Renal cortical epithelial cell (primary cell): ENCODE data around the gene PPP4R3A. TPM values are rescaled to one million over a fixed set of nuclear protein-coding genes. Genes with fewer than 3 reads are reported as not detected.
"Not testable (repeated sequence)": the region's sequence is repeated elsewhere in the genome, so short reads cannot be mapped to it uniquely, and the experiment has no call there.

Experiments used
- DNase-seq: peaks from one replicate; pipeline ENCODE4 v3.0.0-alpha.2; 2011; ENCODE audit warnings: low read depth
- total RNA-seq: library from RNA; depleted of rRNA; stranded (reverse); fragments of >200 nt; gene quantifications from 2 replicates; pipeline ENCODE4 v1.2.3, GENCODE V29; 2014

Gene PPP4R3A
- total RNA-seq, 1 donor from 2014 or later: 127 TPM

DNA sequence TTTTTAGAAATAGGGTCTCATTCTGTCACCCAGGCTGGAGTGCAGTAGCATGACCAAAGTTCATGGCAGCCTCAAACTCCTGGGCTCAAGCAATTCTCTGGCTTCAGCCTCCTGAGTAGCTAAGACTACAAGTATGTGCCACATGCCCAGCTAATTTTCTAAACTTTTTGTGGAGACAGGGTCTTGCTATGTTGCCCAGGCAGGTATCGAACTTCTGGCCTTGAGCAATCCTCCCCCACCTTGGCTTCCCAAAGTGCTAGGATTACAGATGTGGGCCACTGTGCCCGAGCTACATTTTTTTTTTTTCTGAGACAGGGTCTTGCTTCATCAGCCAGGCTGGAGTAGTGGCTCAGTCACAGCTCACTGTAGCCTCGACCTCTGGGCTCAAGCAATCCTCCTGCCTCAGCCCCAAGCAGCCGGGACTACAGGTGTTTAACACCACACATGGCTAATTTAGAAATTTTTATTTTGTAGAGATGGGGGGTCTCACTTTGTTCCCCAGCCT, 7.1 kb downstream of the PPP4R3A start:
- peak; percentile 19 for DNase-seq

DNA sequence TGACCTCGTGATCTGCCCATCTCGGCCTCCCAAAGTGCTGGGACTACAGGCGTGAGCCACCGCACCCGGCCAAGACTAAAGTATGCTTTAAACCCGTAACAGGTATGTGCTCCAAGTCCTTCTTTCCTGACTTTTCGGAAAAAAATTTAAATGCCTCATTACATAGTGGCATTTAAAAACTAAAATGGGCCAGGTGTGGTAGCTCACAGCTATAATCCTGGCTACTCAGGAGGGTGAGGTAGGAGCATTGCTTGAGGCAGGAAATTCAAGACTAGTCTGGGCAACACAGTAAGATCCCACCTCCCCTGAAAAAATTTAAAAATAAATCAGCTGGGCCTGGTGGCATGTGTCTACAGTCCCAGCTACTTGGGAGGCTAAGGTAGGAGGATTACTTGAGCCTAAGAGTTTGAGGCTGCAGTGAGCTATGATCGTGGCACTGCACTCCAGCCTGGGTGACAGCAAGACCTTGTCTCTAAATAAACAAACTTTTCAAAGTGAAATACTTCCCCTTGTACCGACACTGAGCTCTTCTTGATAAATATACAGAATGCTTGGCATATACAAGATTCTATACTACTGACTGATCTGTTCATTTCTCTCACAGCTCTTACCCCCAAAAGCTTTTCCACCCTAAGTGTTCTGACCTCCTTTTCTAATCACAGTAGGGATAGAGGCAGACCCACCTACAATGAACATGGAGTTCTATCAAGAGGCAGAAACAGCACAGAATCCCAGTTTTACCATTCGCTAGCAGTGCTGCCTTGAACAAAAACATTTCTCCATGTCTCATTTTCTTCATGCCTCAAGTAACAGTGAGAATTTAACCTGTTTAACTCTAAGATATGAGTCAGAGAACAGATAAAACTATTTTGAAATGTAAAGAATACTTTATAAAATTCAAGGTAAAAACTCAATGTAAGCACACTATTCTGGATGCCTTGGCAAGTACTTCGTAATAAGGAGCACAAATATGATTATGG, 7.9 kb downstream of the PPP4R3A start:
- DNase-seq: peak; percentile 74

DNA sequence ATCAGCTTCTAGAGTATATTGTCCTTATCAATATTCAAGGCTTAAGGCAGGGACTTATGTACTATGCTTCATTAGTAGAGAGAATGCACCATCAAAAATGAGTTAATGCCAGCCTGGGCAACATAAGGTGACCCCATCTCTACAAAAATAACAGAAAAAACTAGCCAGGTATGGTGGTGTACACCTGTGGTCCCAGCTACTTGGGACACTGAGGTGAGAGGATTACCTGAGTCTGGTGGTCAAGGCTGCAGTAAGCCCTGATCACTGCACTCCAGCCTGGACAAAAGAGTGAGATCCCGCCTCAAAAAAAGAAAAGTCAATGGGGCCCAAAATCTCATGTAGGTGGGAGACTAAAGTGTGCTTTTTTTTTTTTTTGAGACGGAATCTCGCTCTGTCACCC, 8.8 kb downstream of the PPP4R3A start:
- no peak for DNase-seq

DNA sequence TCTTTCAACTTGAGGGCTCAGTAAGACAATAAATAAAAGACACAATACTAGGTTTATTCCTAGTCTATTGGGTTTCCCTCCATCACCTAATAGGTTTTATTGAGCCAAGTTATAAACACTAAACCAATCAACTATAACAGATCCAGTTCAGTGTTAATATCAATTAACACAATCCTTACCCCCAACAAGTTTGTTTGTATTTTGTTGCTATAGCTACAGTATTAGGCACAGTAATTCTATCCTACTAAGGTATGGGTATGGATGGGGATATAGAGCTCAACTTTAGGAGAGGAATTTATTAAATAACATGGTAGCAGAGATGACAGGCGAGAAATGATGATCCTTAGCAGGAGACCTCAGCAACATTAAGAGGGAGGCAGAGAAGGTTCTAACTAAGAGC, 13.3 kb downstream of the PPP4R3A start:
- DNase-seq: peak; percentile 25

DNA sequence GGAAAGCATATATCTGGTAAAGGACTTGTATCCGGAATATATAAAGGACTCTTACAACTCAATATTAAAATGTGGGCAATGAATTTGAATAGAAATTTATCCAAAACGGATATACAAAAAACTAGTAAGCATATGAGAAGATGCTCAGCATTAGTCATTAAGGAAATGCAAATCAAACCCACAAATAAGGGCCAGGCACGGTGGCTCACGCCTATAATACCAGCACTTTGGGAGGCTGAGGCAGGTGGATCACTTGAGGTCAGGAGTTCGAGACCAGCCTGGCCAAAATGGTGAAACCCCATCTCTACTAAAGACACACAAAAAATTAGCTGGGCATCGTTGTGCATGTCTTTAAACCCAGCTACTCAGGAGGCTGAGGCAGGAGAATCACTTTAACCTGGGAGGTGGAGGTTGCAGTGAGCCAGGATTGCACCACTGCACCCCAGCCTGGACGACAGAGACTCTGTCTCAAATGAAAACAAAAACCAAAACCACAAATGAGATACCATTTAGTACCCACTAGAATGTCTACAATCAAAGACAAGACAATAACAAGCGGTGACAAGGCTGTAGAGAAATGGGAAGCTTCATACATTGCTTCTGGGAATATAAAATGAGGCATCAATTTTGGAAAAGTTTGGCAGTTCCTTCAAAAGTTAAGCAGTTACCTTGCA, 15.6 kb downstream of the PPP4R3A start:
- not testable (repeated sequence) for DNase-seq

DNA sequence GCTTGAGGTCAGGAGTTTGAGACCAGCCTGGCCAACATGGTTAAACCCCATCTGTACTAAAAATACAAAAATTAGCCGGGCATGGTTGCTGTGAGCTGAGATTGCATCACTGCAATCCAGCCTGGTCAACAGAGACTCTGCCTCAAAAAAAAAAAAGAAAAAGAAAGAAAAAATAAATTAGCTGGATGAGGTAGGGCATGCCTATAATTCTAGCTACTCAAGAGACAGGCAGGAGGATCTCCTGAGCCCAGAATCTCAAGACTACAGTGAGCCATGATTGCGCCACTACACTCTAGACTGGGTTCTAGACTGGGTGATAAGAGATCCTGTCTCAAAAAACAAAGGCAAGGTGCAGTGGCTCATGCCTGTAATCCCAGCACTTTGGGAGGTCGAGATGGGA, 16.9 kb downstream of the PPP4R3A start:
- peak; percentile 71 for DNase-seq

DNA sequence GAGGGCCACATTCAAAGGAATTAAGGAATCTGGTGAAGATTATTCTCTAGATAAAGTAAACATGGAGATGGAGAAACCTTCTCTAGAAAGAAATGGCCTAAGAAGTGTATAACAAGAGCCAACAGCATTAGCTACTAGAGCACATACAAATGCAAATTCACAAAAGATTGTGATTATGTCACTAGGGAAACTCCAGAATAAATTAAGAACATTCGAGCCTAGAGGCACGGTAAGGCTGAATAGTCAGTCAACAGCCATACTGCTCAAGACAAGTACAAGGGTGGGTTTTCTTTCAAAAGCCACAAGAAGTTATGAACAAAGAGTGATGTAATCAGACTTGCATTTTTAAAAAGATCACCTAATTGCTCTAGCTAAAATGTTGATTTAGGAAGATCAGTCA, 25.4 kb downstream of the PPP4R3A start:
- peak; percentile 50 for DNase-seq

DNA sequence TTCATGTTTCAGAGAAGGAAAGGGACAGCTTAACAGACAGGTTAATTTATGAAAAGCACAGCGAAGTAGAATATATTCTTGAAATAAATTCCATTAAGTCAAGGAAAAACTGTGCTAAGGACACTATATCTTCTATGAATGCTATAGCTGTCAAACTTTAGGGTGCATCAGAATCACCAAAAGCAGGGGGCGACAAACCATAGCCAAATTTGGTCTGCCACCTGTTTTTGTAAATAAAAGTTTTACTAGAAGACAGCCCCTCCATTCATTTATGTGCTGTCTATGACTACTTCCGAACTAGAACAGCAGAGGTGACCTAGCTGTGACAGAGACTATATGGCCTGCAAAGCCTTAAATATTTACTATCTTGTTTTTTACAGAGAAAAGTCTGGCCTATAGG, 25.9 kb downstream of the PPP4R3A start:
- DNase-seq: no peak

DNA sequence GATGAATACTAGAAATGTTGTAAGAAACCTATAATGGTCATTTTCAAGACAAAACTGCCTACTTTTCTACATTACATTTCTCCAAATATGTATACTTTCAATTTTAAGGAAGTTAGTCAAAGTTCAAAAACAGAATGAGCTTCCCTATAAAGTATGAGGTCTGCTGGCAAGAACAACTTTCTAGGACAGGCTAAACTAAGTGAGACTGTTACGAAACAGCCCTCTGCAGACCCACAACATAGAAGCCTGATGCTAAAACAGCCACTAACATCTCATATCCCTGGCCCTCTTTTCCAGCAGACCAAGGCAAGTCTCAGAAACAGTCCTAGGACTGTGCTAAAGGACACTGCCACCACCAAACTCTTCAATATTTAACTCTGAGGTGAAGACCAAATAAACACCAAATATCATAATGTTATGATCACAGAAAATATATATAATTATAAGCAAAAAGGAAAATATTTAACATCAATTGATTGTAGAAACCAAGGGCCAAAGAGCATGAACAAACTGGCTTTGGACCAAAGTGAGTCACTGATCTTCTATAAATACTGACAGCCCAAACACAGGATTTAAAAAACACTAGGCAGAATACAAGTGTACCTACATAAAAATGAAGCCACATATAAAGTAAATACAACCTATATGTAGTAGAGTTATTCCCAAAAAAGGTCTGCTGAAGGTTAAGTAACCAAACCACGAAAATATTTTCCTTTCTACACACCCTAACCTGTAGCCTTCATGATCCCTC, 27.7 kb downstream of the PPP4R3A start:
- DNase-seq: no peak

DNA sequence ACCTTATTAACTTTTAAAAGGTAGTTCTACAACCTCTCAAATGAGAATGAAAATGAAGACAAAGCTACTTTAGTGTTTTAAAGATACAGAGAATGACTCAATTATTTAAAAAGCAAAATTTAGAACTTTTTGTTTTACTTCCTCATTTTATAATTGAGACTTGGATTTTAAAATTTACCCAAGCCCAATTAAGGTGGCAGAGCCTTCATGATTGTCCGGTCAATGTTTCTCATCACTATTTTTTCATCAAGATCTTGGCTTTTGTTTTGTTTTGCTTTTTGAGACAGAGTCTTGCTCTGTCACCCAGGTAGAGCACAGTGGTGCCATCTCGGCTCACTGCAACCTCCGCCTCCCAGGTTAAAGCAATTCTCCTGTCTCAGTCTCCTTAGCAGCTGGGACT, 32.7 kb downstream of the PPP4R3A start:
- DNase-seq: no peak

DNA sequence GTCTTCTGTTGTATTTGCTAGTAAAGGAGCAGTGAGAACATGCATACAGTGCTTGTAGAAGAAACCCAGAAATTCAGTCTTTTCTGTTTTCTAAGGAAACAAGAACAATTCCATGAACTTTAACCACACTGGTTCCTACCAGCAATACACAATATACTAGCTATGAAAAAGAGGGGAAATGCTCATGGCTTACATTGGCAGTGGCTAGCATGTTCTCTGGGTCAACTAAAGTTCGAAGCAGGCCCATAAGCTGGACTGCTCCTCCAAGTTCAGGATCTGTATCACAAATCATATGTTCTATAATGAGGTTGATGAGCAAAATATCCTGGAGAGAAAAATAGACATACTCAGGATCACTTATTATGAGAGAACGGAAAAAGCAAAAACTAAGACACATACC, 37.1 kb downstream of the PPP4R3A start:
- no peak for DNase-seq

DNA sequence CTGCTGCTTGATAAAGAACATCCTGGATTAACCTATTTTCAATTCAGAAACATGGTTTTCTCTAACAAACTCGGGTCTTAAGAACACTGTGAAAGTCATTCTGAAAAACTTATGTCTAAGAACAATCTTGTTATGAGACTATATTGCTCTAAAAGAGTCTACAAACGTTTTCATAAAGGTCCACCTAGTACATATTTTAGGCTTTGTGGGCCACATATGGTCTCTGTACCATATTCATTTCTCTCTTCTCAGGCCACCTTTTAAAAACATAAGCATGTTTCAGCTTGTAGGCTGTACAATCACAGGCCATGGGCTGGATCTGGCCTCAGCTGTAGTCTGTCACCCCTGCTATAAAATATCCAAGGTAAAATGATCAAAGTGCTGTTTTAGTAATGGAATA, 39.9 kb downstream of the PPP4R3A start:
- DNase-seq: no peak

DNA sequence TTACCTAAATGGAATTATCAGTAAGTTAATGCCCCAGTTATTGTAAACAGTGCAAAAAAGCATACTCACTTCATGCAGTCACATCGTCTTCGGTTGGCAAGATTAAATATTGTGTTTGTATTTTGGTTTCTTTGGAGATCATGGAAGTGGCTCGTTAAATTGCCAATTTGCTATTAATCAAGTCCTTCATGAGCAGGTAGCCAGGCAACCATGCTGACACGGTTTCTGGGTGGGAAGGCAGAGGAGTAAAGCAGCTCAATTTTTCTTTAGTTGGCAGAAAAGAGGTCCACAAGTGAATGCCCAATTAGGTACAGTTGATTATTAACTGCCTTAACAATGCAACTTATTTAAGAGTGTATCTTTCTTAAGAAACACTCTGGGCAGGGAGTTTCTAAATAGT, 43.9 kb downstream of the PPP4R3A start:
- peak; percentile 93 for DNase-seq

DNA sequence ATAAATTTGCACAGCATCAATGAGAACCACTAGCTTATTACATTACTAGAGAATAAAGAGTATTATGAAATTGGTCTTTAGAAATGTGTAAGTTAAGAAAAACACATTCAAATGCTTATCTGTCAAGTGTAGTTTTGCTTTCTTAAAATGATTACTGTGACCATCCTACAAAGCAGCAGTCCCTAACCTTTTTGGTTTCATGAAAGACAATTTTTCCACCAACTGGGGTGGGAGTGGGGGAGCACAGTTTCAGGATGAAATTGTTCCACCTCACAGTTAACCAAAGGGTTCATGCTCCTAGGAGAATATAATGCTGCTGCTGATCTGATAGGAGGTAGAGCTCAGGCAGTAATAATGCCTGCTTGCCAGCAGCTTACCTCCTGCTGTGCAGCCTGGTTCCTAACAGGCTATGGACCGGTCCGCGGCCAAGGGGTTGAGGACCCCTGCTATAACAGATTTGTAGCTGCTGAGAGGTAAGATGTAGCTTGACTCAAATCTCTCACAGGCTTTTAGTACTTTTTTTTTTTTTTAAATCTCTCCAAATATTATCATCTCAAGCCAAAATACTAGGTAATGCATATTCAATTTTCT, 45.4 kb downstream of the PPP4R3A start:
- no peak for DNase-seq

DNA sequence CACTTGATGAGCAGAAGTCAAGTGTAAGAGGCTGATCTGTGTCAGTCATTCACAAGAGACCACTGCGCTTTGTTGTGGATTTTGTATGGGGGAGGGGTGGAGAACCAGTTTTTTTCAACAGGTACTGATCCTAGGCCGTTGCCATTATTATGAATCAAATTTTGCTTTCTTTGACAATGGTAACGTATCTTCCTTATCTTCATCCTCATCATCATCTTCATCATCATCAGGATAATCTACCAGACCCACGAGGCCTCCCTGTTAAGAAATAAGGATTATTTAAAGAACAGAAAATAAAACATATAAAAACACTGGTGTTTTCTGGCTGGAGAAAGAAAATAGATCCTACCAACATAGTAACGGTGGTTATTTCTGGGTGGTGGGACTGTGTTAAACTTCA, 51.5 kb downstream of the PPP4R3A start:
- DNase-seq: no peak

DNA sequence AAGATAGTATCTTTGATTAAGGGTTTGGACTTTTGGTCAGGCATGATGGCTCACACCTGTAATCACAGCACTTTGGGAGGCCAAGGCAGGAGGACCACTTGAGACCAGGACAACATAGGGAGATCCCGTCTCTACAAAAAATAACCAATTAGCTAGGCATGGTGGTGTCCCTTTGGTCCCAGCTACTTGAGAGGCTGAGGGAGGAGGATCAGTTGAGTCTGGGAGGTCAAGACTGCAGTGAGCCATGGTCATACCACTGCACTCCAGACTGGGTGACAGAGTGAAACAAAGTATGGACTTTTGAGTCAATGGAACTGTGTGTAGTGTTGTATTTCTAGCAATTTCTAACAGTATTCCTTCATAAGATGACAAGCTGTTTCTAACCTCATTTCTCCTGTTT, 53.8 kb downstream of the PPP4R3A start:
- no peak for DNase-seq

DNA sequence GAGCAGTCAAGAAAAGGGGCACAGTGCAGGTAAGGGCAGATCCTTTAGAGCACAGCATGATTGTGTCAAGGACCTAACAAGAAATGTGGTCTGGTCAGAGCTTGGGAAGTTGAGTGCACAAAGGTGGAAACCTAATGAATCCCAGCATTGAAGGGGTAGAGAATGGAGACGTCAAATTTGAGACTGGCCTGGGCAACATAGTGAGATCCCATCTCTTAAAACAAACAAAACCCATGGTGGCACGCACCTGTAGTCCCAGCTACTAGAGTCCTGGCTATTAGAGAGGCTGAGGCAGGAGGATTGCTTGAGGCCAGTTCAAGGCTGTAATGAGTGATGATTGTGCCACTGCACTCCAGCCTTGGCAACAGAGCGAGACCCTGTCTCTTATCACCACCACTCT, 55.5 kb downstream of the PPP4R3A start:
- no peak for DNase-seq

DNA sequence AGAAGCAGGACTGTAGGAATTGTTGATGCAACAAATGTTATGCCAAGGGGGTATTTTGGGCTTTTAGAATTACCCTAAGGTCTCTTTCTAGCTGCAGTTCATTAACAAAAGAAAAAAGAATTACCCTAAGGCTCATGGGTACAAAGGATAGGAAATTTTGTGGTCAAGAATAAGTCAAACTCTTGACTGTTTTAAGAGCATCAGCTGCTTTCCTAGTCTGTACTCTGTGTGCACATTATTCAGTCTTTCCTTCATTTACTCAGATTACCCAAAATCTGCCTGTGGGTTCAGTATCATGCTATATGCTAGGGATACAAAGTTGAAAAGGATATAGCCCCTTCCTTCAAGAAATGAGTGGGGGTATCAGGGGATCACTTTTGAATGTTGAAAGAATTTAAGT, 56.0 kb downstream of the PPP4R3A start:
- no peak for DNase-seq

DNA sequence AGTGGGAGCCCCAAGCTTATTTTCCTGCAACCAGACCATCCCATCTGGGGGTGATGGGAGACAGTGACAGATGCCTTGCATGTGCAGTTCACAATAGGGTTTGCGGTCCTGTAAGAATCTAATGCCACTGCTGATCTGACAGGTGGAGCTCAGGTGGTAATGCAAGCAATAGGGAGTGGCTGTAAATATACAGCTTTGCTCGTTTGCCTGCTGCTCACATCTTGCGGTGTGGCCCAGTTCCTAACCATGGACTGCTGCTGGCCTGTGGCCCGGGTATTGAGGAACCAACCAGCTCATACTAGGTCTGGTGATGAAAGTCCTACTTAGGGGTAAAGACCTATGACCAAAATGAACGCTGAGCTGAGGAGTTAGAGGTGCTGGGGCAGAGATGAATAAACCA, 56.4 kb downstream of the PPP4R3A start:
- DNase-seq: peak; percentile 13

DNA sequence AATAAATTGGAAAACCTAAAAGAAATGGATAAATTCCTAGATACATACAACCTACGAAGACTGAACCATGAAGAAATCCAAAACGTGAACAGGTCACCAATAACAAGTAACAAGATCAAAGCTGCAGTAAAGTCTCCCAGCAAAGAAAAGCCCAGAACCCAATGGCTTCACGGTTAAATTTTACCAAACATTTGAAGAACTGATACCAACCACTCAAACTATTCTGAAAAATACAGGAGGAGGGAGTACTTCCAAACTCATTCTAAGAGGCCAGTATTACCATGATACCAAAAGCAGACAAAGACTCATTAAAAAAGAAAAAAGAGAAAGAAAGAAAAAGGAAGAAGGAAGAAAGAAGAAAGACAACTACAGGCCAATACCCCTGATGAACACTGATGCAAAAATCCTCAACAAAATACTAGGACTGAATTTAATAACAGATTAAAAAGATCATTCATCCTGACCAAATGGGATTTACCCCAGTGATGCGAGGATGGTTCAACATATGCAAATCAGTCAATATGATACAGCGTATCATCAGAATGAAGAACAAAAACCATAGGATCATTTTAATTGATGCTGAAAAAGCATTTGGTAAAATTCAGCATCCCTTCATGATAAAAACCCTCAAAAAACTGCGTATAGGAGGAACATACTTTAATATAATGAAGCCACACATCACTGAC, 65.6 kb downstream of the PPP4R3A start:
- no peak for DNase-seq

DNA sequence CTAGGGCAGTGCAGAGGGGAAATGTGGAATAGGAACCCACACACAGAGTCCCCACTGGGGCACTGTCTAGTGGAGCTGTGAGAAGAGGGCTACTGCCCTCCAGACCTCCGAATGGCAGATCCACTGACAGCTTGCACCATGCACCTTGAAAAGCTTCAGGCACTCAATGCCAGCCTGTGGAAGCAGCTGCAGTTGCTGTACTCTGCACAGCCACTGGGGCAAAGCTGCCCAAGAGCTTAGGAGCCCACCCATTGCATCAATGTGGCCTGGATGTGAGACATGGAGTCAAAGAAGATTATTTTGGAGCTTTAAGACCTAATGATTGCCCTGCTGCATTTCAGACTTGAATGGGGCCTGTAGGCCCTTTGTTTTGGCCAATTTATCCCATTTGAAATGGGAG, 70.8 kb downstream of the PPP4R3A start:
- DNase-seq: no peak
